Immature natural killer cell (primary cell): Measurements from ENCODE around the gene DEFB129. TPM values are rescaled to one million over a fixed set of nuclear protein-coding genes. Genes with fewer than 3 reads are reported as not detected.
"Not testable (repeated sequence)": the region's sequence is repeated elsewhere in the genome, so short reads cannot be mapped to it uniquely, and the experiment has no call there.

Experiments
- DNase-seq, 3 donors: peaks; one replicate each; pipeline ENCODE4 v3.0.0; 2022; ENCODE audit warnings: mixed read lengths in 1 of 3
- H3K27ac Mint-ChIP-seq, 6 donors: one replicate each; pipeline ENCODE4 v1.8.0; 2020; ENCODE audit warnings: mixed read lengths in 6 of 6, mild to moderate bottlenecking in 5 of 6, inconsistent platforms in 4 of 6, moderate library complexity in 3 of 6
- H3K27me3 Mint-ChIP-seq, 3 donors: one replicate each; pipeline ENCODE4 v1.8.0; 2020 to 2021; ENCODE audit warnings: low read depth in 3 of 3, mild to moderate bottlenecking in 3 of 3, mixed read lengths in 3 of 3, moderate library complexity in 3 of 3, inconsistent platforms in 1 of 3
- H3K36me3 Mint-ChIP-seq, 3 donors: one replicate each; pipeline ENCODE4 v1.8.0; 2020; ENCODE audit warnings: mixed read lengths in 3 of 3, inconsistent platforms in 2 of 3, mild to moderate bottlenecking in 2 of 3
- H3K4me1 Mint-ChIP-seq, 2 donors: one replicate each; pipeline ENCODE4 v1.8.0; 2020; ENCODE audit warnings: inconsistent platforms in 2 of 2, mild to moderate bottlenecking in 2 of 2, mixed read lengths in 2 of 2, moderate library complexity in 1 of 2
- H3K4me3 Mint-ChIP-seq, 5 donors: one replicate each; pipeline ENCODE4 v1.8.0; 2020; ENCODE audit warnings: mild to moderate bottlenecking in 5 of 5, mixed read lengths in 5 of 5, inconsistent platforms in 3 of 5, moderate library complexity in 3 of 5
- H3K9me3 Mint-ChIP-seq, 6 donors: one replicate each; pipeline ENCODE4 v1.8.0; 2020; ENCODE audit warnings: mild to moderate bottlenecking in 6 of 6, mixed read lengths in 6 of 6, inconsistent platforms in 4 of 6, moderate library complexity in 3 of 6
- polyA plus RNA-seq, 3 donors: library from polyadenylated mRNA; unstranded; fragments of 300-500 nt; fragmentation: Illumina TruSeq; gene quantifications; one replicate each; pipeline ENCODE4 v1.2.3, GENCODE V29; 2021

Gene DEFB129
- polyA plus RNA-seq, 3 donors from 2014 or later = not detected

DNA sequence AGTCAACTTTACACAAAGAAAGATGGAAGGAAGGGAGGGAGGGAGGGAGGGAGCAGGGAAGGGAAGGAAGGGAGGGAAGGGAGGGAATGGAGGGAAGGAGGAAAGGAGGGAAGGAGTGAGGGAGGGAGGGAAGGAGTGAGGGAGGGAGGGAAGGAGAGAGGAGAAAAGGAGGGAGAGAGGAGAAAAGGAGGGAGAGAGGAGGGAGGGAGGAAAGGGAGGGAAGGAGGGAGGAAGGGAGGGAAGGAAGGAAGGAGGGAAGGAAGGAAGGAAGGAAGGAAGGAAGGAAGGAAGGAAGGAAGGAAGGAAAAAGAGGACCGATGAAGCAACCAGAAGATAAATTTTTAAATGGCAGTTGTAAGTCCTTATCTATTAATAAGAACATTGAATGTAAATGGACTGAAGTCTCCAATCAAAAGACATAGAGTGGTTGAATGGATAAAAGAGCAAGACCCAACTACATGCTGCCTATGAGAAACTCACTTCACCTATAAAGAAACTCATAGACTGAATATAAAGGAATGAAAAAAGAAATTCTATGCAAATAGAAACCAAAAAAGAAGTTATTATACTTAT, 5.7 kb upstream of the DEFB129 start:
- H3K27ac Mint-ChIP-seq = no peak overlapping the region

GRCh38 chr20:225879-226278, 1.2 kb upstream of the DEFB129 start:
- H3K27ac Mint-ChIP-seq, H3K27me3 Mint-ChIP-seq, DNase-seq, H3K36me3 Mint-ChIP-seq, H3K4me3 Mint-ChIP-seq, H3K9me3 Mint-ChIP-seq, H3K4me1 Mint-ChIP-seq: not testable (repeated sequence)

More for the DNA sequence above, 5.7 kb upstream of the DEFB129 start:
- no peak overlapping the region for H3K4me3 Mint-ChIP-seq
- H3K36me3 Mint-ChIP-seq = no peaks in the 10 kb centered on the region
- H3K4me1 Mint-ChIP-seq = no peaks in the 10 kb centered on the region
- H3K9me3 Mint-ChIP-seq = no peaks in the 10 kb centered on the region
- DNase-seq = no peak
- peaks cover 9 to 27% (median 11%) of the 10 kb centered on the region in 3 donors for H3K27me3 Mint-ChIP-seq

DNA sequence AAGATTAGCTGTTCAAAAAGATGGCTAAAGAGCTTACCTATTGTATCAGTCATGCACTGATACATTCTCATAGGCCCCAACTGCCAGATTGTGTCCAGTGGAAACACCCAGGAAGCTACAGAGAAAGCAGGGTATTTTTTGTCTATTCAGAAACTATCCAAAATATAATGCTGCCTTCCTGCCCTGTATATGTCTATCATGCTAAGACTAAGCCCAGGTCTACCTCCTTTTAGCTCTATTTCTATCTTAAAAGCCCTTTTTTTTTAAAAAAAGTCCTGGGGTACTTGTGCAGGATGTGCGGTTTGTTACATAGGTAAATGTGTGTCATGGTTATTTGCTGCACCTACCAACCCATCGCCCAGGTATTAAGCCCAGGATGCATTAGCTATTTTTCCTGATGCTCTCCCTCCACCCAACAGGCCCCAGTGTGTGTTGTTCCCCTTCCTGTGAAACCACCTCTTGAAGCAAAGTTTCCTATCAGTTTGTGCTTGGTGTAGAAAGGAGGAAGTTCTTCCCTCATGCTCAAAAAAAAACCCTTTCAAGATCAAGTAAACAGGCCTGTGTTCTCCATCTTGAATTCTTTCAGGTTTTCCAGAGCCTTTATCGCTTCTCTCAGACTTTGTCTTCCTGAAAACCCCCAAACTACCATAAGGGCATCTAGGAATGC, 514 bp downstream of the DEFB129 start:
- no peaks in the 10 kb centered on the region for H3K4me1 Mint-ChIP-seq
- no peak for DNase-seq
- H3K4me3 Mint-ChIP-seq = no peak overlapping the region
- peaks cover 1 to 8% (median 3%) of the 10 kb centered on the region in 3 donors for H3K27me3 Mint-ChIP-seq
- H3K27ac Mint-ChIP-seq = no peak overlapping the region
- no peaks in the 10 kb centered on the region for H3K36me3 Mint-ChIP-seq
- H3K9me3 Mint-ChIP-seq = no peaks in the 10 kb centered on the region

GRCh38 chr20:235891-236290, 8.8 kb downstream of the DEFB129 start:
- peaks cover 8 to 10% of the 10 kb centered on the region in 2 donors for H3K4me1 Mint-ChIP-seq
- DNase-seq = no peak
- H3K4me3 Mint-ChIP-seq = no peak overlapping the region
- H3K9me3 Mint-ChIP-seq = no peaks in the 10 kb centered on the region
- peaks cover 0 to 3% (median 0%) of the 10 kb centered on the region in 3 donors for H3K27me3 Mint-ChIP-seq
- H3K27ac Mint-ChIP-seq = no peak overlapping the region
- no peaks in the 10 kb centered on the region for H3K36me3 Mint-ChIP-seq

DNA sequence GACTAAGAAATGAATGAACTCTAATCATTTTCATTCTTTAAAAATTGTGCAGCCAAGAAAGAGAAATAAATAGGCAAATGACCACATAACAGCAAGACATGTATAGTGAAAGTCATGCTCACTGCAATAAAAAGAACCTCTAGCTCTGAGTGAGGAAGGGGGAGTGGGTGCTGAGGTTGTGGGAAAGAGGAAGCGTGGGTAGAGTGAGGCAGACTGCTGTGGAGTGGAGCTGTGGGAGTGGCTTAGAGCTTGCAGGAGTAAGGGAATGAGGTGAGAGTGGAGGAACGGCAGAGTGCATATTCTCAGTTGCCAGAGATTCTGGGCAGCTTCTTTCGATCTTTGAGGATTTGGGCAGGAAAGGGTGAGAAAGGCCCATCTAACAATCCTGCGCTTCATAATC, 10.4 kb downstream of the DEFB129 start:
- H3K27me3 Mint-ChIP-seq = peaks cover 0 to 3% (median 2%) of the 10 kb centered on the region in 3 donors
- no peaks in the 10 kb centered on the region for H3K36me3 Mint-ChIP-seq
- H3K9me3 Mint-ChIP-seq = no peaks in the 10 kb centered on the region
- H3K27ac Mint-ChIP-seq = peak overlapping the region in 2 of 6 donors; percentile 8 to 51
- DNase-seq = peak in 1 of 3 donors; percentile 2
- peak overlapping the region; percentile 2 to 50 (median 3) for H3K4me3 Mint-ChIP-seq
- H3K4me1 Mint-ChIP-seq = peaks cover 8 to 10% of the 10 kb centered on the region in 2 donors

GRCh38 chr20:237929-238328, 10.9 kb downstream of the DEFB129 start:
- DNase-seq = no peak
- H3K27ac Mint-ChIP-seq = no peak overlapping the region

DNA sequence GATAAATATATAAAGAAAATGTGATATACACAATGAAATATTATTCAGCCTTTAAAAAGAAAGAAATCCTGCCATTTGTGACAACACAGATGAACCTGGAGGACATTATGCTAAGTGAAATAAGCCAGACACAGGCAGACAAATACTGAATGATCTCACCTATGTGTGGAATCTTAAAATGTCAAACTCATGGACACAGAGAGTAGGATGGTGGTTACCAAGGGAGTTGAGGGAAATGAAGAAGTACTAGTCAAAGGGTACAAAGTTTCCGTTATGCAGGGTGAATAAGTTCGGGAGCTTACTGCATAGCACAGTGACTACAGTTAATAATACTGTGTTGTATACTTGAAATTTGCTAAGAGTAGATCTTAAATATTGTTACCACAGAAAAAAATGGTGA, 15.8 kb downstream of the DEFB129 start:
- H3K4me1 Mint-ChIP-seq = peaks cover 0 to 1% of the 10 kb centered on the region in 2 donors
- no peak for DNase-seq
- no peak overlapping the region for H3K4me3 Mint-ChIP-seq
- no peaks in the 10 kb centered on the region for H3K9me3 Mint-ChIP-seq
- no peaks in the 10 kb centered on the region for H3K36me3 Mint-ChIP-seq
- no peak overlapping the region for H3K27ac Mint-ChIP-seq
- peaks cover 0 to 2% (median 2%) of the 10 kb centered on the region in 3 donors for H3K27me3 Mint-ChIP-seq

More at GRCh38 chr20:237929-238328, 10.9 kb downstream of the DEFB129 start:
- no peaks in the 10 kb centered on the region for H3K9me3 Mint-ChIP-seq
- H3K36me3 Mint-ChIP-seq = no peaks in the 10 kb centered on the region
- peaks cover 8 to 10% of the 10 kb centered on the region in 2 donors for H3K4me1 Mint-ChIP-seq
- H3K27me3 Mint-ChIP-seq = peaks cover 0 to 3% (median 2%) of the 10 kb centered on the region in 3 donors
- H3K4me3 Mint-ChIP-seq = peak overlapping the region in 1 of 5 donors; percentile 36

- H3K4me3 Mint-ChIP-seq = no peak overlapping the region
- H3K4me1 Mint-ChIP-seq = peaks cover 9 to 15% of the 10 kb centered on the region in 2 donors
- H3K9me3 Mint-ChIP-seq = no peaks in the 10 kb centered on the region
- no peak overlapping the region for H3K27ac Mint-ChIP-seq
- DNase-seq = no peak
- no peaks in the 10 kb centered on the region for H3K36me3 Mint-ChIP-seq
- H3K27me3 Mint-ChIP-seq = peaks cover 0 to 4% (median 0%) of the 10 kb centered on the region in 3 donors
These were observed 24.3 kb downstream of the DEFB129 start for GRCh38 chr20:251354-251753.

GRCh38 chr20:252801-253200, 25.7 kb downstream of the DEFB129 start:
- Mint-ChIP-seq H3K27me3 (peaks cover 0 to 2% (median 1%) of the 10 kb centered on the region in 3 donors), H3K4me1 (peaks cover 9 to 15% of the 10 kb centered on the region in 2 donors), H3K9me3 (no peaks in the 10 kb centered on the region), H3K4me3 (no peak overlapping the region), H3K27ac (no peak overlapping the region), H3K36me3 (no peaks in the 10 kb centered on the region)
- DNase-seq = no peak

DNA sequence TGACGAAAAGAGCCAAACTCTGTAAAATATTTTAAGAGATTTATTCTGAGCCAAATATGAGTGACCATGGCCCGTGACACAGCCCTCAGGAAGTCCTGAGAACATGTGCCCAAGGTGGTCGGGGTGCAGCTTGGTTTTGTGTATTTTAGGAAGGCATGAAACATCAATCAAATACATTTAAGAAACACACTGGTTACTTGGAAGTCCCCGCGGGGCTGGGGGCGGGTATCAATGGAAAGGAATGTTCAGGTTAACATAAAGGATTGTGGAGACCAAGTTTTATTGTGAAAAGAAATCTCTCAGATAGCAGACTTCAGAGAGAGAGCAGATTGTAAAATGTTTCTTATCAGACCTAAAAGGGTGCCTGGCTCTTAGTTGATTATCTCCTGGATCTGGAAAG, 26.4 kb downstream of the DEFB129 start:
- not testable (repeated sequence) for H3K27me3 Mint-ChIP-seq, H3K4me3 Mint-ChIP-seq, DNase-seq, H3K9me3 Mint-ChIP-seq, H3K27ac Mint-ChIP-seq, H3K36me3 Mint-ChIP-seq
- H3K4me1 Mint-ChIP-seq = peaks cover 9 to 15% of the 10 kb centered on the region in 2 donors

DNA sequence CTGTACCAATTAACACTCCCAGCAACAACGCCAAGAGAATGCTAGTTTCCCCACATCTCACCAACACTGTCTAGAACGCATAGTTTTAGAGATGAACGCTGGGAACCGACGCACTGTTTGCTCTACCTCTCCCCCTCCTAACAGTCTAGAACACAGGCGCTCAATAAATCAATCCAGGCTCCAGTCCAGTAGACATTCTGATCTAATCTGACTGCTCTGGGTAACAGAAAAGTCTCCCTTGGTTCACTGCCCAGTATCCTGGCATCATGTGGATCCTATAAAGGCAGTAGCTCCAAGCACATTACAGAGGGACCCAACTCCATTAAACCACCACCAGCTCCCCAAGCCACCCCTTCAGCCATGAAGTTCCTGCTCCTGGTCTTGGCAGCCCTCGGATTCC, 30.4 kb downstream of the DEFB129 start, which contains the start of gene DEFB132:
Gene DEFB132, plus strand, starts transcription at position 306 of the 400 bp plus-strand sequence. Its CDS starts 55 bp downstream, at position 361.
- DNase-seq = no peak
- Mint-ChIP-seq H3K36me3 (no peaks in the 10 kb centered on the region), H3K27me3 (peaks cover 1 to 4% (median 2%) of the 10 kb centered on the region in 3 donors), H3K27ac (no peak within 1 kb of the TSS), H3K9me3 (no peaks in the 10 kb centered on the region), H3K4me1 (no peaks in the 10 kb centered on the region), H3K4me3 (no peak within 1 kb of the TSS)

DNA sequence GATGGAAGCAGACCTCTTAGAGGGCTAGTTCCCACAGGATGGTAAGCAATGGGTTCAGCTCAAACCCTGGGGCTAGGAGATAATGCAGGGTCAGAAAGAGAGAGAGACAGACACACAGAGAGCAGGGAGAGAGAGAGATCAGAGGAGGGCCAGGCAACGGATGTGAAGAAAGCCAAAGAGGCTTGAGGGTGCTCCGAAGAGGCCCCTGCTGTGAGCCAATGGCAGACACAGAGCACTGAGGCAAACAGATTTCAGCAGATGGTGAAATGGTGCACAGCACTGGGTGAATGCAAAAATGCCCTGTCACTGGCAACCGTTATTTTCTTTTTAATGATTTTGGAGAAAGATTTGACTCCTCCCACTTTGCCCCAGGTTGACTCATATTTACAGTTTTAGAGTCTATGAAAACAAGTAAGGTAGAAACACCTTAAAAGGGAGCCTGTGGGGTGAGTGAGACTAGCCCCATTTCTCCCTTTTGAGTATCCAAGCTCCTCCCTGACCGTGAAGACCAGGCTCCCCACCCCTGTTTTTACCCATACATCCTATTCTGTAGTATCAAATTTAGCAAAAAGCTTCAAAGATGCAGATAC, 31.3 kb downstream of the DEFB129 start:
- no peaks in the 10 kb centered on the region for H3K4me1 Mint-ChIP-seq
- no peaks in the 10 kb centered on the region for H3K36me3 Mint-ChIP-seq
- H3K27me3 Mint-ChIP-seq = peaks cover 1 to 4% (median 2%) of the 10 kb centered on the region in 3 donors
- no peaks in the 10 kb centered on the region for H3K9me3 Mint-ChIP-seq
- DNase-seq = no peak
- H3K4me3 Mint-ChIP-seq = no peak overlapping the region
- H3K27ac Mint-ChIP-seq = no peak overlapping the region

DNA sequence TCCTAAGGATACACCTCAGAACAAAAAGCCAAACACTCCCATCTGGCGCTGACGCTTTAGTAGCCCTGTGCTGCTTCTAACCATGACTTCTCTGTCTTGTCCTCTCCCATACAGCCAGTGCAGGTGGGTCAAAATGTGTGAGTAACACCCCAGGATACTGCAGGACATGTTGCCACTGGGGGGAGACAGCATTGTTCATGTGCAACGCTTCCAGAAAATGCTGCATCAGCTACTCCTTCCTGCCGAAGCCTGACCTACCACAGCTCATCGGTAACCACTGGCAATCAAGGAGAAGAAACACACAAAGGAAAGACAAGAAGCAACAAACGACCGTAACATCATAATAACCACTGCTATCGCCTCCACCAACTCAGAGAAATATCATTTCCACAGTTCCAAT, 31.9 kb downstream of the DEFB129 start:
- H3K4me3 Mint-ChIP-seq = no peak overlapping the region
- no peak overlapping the region for H3K27ac Mint-ChIP-seq
- H3K4me1 Mint-ChIP-seq = no peaks in the 10 kb centered on the region
- H3K27me3 Mint-ChIP-seq = peaks cover 1 to 4% (median 2%) of the 10 kb centered on the region in 3 donors
- no peak for DNase-seq
- H3K9me3 Mint-ChIP-seq = no peaks in the 10 kb centered on the region
- no peaks in the 10 kb centered on the region for H3K36me3 Mint-ChIP-seq

DNA sequence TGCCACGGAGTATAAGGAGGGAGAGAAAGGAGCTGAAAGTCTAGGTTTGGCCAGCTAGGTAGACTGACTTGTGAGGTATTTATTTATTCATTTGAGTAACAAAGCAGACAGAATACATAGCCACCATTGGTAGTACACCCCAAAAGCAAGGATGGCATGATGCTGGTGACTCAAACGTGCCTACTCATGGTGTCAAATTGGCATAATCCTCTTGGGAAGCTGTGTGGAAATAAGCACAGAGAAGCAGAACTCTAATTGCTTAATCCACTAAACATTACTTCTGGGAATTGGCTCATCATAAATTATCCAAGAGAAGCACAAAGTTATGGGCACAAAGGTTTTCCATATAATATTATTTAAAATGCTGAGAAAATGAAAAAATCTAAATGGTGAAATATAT, 32.9 kb downstream of the DEFB129 start:
- H3K27ac Mint-ChIP-seq = no peak overlapping the region
- no peak overlapping the region for H3K4me3 Mint-ChIP-seq
- no peaks in the 10 kb centered on the region for H3K4me1 Mint-ChIP-seq
- H3K9me3 Mint-ChIP-seq = no peaks in the 10 kb centered on the region
- peaks cover 1 to 5% (median 4%) of the 10 kb centered on the region in 3 donors for H3K27me3 Mint-ChIP-seq
- no peak for DNase-seq
- no peaks in the 10 kb centered on the region for H3K36me3 Mint-ChIP-seq
